HG03575 (cell line): ENCODE results near the gene TRMT2A.

Experiments used
- ATAC-seq: cut with Tn5 transposase; IDR thresholded peaks from one replicate; pipeline ENCODE4 v1.9.1; 2021; ENCODE audit not compliant: unreplicated experiment, insufficient number of reproducible peaks, low FRiP score; ENCODE audit errors: extremely low read depth

The TRMT2A gene

GRCh38 chr22:20137671-20138416 lies 20.8 kb upstream of the TRMT2A start:
- no peak for ATAC-seq

DNA sequence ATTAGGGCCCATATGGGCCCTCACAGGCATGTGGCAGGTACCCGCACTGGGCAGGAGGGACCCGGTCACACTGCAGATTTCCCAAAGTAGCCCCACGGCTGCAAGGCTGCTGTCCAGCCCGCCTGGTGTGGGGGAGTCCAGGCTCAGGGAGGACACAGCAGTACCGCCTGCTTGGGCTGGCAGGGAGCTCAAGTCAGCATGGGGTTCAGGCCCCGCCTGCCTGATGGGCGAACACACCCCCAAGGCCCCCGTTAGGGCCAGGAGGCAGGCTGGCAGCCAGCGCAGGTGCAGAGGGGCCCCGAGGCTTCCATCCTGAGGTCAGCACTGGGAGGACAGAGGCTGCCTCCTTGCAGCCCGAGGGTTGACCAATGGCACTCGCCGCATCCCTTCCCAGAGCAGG lies 20.1 kb upstream of the TRMT2A start:
- ATAC-seq: no peak

- ATAC-seq: no peak
These were observed 19.5 kb upstream of the TRMT2A start for GRCh38 chr22:20136603-20136873.

DNA sequence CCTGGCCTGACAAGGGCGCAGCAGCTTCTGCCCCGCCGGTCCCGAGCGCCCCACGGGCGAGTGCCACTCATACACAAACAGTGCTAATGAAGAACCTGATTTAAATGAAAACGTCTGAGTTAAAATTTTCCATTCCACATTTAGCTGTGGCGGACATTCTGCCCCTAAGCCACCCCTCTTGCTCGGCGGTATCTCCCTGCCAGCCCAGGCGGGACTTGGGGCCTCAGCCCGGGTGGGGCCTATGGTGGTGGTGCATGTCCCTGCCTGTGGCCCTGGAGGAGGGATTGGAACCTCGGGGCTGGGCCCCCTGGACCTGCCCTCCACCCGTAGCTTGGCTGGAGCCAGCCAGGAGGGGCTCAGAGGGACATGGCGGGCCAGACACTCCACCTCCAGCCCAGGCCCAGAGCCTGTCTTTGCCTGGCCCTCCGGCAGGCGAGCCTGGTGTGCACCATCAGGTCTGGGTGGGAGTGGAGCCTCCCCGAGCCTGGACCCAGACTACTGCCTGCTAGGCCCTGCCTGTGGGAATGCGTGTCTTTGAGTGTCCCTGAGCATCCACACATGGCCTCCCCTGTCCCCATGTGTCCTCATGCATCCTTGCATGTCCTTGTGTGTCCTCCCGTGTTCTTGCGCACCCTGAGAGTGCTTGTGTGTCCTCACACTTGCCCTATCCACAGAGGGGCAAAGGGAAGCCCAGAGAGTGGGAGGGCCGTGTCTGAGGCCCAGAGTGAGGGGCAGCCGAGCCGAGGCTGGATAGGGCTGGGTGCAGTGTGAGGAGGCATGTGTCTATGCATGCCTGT lies 19.0 kb upstream of the TRMT2A start:
- ATAC-seq: no peak

GRCh38 chr22:20135265-20135664 lies 18.2 kb upstream of the TRMT2A start:
- ATAC-seq: no peak

DNA sequence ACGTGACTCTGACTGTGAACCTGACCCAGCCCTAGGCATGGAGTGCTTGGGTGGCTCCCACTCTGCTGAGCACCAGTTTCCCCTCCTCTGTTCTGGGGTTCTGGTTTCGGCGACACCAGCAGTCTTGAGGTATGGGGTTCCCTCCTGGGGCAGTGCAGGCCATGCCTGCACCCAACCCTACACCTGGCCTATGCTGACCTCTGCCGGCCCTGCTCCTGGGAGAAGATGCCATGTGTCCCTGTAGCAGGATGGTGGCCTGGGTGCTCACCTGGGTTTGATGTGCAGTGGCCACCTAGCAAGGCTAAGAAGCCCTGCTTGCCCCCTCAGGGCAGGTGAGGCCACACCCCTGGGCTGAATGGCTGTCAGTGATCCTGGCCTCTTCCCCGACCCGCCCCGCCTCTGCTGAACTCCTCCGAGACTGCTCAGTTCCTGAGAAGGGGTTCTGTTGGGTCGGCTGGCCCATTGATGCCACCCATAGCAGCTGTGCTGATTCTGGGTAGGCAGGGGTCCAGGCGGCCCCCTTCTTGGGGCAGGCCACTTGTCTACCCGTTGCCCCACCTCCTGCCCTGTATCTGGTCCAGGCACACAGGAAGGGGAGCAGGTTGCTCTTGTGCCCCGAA lies 17.0 kb upstream of the TRMT2A start:
- no peak for ATAC-seq

- no peak for ATAC-seq
These were observed 15.7 kb upstream of the TRMT2A start for GRCh38 chr22:20132686-20133246.

- ATAC-seq: no peak
These were observed 15.0 kb upstream of the TRMT2A start for GRCh38 chr22:20131859-20132685.

DNA sequence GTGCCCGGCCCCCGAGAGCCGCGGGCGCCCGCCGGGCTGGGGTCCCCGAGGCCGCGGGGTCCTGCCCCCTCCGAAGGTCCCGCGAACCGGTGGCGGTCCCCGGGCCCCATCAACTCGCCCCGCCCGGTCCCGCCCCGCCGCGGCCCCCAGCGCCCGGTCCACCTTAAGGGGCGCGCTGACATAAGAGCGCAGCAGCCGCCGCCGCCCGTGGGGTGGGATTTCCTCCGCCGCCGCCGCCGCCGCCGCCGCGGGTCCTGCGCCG lies 14.5 kb upstream of the TRMT2A start, which contains the start of gene ZDHHC8:
Gene ZDHHC8 (plus strand): TSS at position 208 of the 262 bp plus-strand sequence. CDS start 144 bp downstream, outside the sequence.
- ATAC-seq: no peak

DNA sequence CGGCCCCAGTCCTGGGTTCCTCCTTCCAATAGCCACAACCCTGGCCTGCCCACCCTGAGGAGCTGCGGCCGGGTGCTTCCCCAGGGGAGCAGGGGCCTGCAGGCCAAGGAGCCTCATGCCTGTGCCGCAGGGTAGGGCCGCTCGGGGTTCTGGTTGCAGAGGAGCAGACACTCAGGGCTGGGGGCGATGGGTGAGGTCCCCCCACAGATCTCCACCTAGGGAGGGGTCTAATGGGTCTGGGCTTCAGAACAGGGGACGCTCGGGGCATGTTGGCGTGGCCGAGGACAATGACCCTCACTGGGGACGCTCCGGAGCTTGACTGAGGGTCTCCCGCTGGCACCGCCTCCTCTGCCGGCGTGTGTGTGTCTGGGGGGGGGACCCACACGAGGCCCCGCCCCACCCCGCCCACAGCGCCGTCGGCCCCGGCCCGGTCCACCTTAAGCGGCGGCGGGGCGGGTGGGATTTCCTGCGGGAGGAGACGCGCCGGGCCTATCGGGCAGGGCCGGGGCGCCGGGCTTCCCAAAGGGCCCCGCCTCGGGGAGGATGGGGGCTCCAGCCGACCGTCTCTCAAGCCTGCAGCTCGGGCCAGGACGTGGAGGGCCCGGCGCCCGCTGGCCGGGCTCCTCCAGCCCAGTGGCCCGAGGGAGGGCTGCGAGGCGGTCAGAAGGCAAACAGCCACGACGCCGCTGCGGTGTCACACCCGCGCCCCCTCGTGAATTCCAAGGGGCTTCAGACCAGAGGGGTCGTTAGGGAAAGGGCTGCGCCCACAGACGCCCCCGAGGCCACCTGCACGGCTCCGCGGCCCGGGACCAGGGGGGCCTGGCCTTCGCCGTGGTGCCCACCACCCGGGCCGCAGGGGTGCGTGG lies 13.9 kb upstream of the TRMT2A start:
- ATAC-seq: no peak

DNA sequence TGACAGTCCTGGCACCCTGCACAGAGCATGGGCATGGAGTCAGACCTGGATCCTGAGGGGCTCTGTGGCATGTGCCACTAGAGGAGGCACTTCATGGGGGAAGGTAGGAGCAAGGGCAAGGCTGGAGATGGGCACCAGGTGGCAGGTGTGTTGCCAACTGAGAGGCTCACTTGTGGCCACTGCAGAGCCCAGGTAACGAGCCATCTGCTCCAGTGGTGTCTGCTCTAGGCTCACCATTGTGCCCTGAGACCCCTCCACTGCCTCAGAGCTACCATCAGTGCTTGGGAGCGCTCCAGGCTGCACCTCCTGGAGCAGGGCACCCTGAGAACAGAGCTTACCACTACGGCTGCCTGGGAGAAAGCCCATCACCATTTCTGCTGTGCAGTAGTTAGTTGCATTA lies 13.3 kb upstream of the TRMT2A start:
- no peak for ATAC-seq

DNA sequence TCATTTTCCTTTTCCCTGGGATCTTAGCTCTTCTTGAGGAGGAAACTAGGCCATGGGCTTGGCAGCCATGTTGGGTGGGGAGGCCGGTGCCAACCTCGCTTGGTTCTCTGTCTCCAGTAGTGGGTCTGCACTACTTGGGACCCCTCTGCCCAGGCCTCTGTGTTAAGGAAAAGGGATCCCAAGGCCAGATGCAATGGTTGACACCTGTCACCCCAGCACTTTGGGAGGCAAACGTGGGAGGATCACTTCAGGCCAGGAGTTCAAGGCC lies 12.7 kb upstream of the TRMT2A start:
- ATAC-seq: no peak

DNA sequence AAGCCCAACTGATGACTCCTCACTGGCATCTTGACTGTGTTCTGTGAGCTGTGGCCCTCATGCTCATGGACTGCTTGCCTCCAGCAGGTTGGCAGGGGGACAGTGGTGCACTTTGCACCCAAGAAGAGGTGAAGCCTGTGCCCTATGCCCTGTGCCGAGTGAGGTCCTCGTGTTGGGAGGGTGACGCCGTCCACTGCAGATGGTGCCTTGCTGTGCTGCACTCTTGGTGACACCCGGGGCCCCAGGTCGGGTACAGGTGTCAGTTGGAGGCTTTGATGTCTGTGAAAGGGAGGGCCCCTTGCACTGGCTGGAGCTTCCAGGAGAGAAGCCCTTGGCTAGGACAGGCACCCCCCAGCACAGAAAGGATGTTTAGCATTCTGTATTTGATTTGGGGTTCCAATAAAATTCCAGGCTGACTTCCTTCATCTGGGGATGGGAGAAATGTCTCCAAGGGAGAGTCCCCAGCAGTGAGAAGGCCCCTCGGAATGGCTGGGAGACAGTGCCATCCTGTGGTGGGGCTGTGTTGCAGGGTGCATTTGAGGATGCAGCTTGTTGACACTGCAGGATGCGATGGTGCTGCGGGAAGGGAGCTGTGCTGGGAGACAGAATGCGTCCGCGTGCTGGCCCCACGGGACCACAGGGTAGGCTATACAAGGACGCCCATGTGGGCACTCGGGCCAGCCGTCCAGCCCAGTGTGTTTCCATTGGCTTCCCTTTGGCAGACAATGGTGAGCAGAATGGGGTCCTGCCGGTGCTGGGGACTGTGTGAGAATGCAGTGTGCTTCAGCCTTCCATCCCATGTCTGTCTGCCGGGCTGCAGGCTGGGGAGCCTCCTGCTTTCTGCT lies 12.1 kb upstream of the TRMT2A start:
- no peak for ATAC-seq

GRCh38 chr22:20128619-20128901 lies 11.5 kb upstream of the TRMT2A start:
- no peak for ATAC-seq

DNA sequence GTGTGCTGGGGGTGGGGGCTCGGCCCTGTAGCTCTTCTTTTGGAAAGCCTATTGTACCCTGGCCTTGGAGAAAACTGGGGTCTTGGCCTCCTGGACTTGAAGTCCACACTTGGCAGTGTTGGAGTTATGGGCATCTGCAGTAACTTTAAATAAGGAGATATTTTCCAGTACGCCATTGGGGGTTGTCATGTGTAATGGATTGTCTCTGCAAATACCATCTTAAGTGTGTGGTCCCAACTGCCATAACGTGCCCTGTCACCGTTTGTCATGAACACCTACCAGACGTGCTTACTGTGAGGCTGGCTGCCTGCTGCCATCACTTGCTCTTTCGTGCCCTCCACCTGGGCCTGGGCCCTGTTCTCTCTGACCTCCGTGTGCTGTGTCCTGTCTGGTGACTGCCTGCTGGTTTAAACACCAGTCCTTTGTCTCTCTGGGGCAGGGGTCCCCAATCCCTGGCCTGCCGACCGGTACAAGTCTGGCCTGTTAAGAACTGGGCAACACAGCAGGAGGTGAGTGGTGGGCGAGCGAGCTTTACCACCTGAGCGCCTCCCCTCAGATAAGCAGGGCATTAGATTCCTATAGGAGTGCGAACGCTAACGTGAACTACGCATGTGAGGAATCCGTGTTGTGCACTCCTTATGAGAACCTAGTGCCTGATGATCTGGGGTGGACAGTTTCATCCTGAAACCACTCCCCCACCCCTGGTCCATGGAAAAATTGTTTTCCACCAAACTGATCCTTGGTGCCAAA lies 11.0 kb upstream of the TRMT2A start:
- ATAC-seq: no peak

DNA sequence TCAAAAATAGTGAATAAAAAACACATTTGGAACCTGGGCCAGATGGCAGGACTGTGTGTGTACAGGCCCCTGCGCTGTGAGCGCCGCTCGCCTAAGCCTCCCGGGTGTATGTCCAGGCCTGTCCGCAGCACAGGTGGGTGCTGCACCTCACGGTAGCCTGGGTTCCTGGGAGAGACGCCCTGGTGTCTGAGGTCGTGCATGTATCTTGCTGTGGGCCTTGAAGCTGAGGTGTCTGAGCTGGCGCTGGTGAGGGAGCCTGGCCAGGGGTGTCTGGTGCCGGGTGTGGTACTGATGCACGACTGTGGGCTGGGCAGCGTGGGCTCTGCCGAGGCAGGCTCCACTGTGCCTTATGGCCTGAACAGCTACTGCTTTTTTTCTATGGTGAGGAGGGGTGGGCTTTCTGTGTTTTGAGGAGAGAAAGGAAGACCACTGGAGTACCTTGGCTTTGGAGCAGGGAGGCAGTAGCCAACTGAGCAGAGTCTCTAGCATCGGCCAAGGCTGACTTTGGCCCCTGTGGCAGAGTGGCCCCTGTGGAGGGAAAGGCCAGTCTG lies 10.4 kb upstream of the TRMT2A start:
- ATAC-seq: no peak
